NCI-H2081 treated with DMSO at 0.1 percent for 48 hours (cell line): ENCODE results near the gene THEM4.

Experiments
- DNase-seq: peaks from one replicate; lab custom pipeline; 2025; lab: John Stamatoyannopoulos, UW

The THEM4 gene

DNA sequence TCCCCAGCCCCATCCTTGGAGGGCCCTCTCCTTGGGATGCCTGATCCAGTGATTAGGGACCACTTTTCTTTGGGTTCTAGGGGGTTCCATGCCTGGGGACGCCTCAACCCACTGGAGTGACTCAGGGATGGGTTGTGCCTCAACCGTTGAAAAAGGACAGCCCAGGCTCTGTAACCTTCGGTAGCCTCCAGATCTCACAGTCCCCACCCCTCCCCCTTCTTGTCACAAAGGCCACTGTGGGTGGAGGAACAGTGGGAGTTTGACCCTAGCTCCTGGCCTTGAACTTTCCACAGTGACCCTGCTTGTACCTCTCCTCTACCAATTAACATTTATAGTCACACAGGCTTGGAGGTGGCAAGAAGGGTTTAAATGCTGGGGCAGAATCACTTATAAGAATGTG is 75.1 kb downstream of the THEM4 start:
- no peak for DNase-seq

DNA sequence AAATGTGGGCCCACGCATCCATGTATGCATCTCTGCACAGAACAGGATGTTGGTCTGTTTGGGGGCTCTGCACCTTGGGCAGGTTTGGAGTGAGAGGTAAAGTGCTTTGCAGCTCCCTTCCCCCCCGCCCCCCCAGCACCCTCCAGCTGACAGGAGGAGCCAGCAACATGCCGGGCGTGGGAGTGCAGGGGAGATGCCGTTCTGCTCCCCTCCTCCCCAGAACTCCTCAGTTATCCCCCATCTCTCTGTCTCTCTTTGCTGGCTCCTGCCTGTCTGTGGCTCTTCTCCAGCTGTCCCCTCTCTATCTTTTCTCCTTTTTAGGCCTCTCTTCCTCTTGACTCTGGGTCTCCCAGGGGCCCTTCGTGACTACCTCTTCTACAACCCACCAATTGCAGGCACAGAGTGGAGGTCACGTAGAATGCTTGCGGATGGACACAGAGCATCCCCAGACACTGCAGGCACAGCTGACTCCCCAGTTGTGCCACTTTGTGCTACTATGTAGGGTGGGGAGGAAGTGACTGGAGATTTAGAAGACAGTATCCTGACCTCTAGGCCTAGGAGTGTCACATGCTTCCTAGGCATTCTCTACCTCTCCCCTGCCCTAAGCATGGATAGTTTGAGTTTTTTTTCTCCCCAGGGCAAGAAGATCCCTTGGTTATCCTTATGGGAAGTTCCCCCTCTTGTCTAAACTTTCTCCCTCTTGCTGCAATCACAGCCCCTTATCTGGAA is 76.0 kb downstream of the THEM4 start:
- DNase-seq: no peak

GRCh38 chr1:151832318-151832980 is 76.9 kb downstream of the THEM4 start:
- no peak for DNase-seq

- no peak for DNase-seq
Observed at GRCh38 chr1:151831605-151832004, 77.7 kb downstream of the THEM4 start, which contains the start of gene RORC. TSS of gene RORC (minus strand) at chr1:151831802. CDS start at chr1:151831764, 38 bp downstream.

DNA sequence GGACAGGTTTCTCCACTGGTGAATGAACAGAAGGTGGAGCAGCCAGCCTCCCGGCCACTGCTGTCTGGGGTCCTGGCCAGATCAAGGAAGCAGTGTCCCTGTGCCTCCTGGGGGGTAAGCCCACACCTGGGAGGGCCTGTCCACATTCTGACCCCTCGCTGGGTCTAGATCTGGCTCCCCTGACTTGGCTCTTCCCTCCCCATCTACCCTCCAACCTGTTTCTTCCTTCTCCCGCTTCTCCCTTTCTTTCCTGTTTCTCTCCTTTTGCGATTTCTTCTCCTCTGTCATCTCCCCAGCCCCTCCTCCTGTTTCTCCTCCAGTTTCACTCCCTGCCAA is 78.1 kb downstream of the THEM4 start:
- DNase-seq: no peak

DNA sequence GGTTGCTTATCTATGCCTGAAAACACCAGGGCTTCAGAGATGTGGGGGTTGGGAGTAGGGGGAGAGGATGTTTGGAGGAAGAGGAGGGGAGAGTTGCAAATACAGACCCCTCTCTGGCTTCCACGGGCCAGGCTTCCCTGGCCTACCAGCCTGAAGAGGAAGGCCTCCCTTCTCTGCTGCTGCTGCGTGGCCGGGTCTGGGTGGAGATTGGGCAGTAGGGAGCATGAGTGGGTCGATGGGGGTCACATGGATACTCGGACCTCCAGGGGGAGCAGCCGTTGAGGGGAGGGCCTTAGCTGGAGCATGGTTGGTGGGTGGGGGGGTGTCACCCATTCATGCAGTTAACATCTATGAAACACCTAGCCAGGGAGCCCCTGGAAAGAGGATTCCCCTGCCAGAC is 79.3 kb downstream of the THEM4 start:
- no peak for DNase-seq

DNA sequence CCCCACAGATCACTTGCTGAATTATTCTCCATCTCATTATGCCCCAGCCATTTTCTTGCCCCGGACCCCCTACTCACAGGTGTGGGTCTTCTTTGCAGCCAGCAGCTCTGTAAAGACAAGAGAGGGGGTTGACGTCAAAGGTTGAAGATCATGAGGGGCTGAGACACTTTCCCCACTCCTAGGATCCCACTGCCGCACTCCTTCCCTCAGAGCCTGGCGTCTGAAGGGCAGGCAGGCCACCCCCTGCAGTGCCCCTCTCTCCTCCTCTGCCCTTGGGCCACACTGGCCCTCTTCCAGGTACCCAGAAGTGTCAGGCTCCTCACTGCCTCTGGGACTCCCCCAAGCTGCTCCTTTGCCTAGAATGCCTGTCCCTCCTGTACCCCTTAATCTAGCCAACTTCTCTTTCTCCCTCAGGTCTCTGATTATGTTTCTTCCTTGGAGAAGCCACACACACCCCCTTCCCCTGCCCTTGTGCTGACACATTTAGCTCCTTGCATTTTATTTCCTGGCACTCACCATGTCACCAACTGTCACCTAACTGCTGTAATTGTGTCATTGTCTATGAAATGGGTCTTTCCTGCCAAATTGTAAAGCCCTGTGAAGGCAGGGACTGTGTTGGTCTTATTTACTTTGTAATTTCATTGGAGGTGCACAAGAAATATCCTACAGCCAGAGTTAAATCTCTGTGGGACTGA is 79.8 kb downstream of the THEM4 start:
- no peak for DNase-seq

GRCh38 chr1:151828921-151829320 is 80.4 kb downstream of the THEM4 start:
- DNase-seq: no peak

GRCh38 chr1:151827853-151828252 is 81.5 kb downstream of the THEM4 start:
- no peak for DNase-seq

- no peak for DNase-seq
Observed at GRCh38 chr1:151825751-151826660, 83.3 kb downstream of the THEM4 start.

- DNase-seq: no peak
Observed at GRCh38 chr1:151825204-151825603, 84.1 kb downstream of the THEM4 start.
